NB4 (cell line): ENCODE results near the gene MAPKAPK3.

ENCODE experiments used
- CTCF ChIP-seq: IDR thresholded peaks from one replicate; pipeline ENCODE4 v1.5.1; 2012; ENCODE audit warnings: low read depth, low read length
- MAX ChIP-seq: IDR thresholded peaks from 2 replicates; pipeline ENCODE4 v1.6.1; 2011; ENCODE audit warnings: low read depth, low read length
- MYC ChIP-seq: IDR thresholded peaks from 2 replicates; pipeline ENCODE4 v1.6.1; 2011; ENCODE audit warnings: low read depth, low read length
- POLR2A ChIP-seq: IDR thresholded peaks from 2 replicates; pipeline ENCODE4 v1.6.1; 2011; ENCODE audit warnings: mild to moderate bottlenecking; ENCODE audit not compliant: insufficient read length; ENCODE audit errors: extremely low read depth

- no peak for TF ChIP-seq MAX
- no peak for TF ChIP-seq CTCF
- no peak for TF ChIP-seq POLR2A
- no peak for TF ChIP-seq MYC
These were observed 9.4 kb downstream of the MAPKAPK3 start for GRCh38 chr3:50626401-50626800.
